ENCODE data around the gene CKS2. TPM values are rescaled to one million over a fixed set of nuclear protein-coding genes. Genes with fewer than 3 reads are reported as not detected.

CKS2 gene
- total and polyA plus RNA-seq, 2 of the 8 experiments (the other 6 are each of a cell fraction or from before 2014, with no cell fraction given) = 337 to 689 TPM

DNA sequence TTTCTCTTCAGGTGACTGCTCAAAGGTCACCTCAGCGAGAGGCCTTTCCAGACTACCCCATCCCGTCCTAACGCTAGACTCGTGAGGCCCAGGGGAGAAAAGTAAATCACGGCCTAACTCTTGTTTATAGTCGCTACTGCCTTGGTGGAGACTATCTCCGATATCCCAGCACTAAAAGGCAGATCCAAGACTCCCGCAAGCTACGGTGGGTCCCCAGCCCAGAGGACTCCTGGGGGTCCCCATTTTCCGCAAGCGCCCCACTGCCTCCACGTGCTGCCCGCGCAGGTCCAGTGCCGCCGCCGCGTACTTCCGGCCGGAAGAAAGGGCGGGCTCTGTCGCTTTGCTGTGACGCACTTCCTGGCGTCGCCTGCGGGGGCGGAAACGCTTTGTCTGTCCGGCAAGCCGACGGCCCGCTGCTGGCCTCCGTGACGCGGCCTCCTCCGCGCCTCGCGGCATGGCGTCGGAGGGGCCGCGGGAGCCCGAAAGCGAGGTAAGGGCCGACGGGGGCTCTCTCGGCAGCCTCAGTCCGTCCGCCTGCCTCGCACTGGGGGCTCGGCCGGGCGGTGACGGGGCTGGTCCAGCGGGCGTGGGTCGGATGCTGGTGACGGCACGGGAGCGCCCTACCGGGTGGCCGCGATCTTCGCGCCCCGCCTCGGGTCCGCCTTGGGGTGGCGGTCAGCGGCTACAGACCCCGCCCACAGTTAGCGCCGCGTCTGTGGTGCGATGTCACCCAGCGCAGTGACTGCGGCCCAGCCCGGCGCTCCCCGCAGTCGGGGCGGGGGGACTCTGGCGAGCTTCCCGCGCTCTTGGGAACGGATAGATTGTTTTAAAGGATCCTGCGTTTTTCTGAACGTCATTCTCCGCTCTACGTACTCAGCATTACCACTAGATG lies 7.4 kb downstream of the CKS2 start, which contains the start of gene SECISBP2:
Gene SECISBP2, plus strand, starts transcription at position 378 of the 892 bp plus-strand sequence. Its CDS starts 77 bp downstream, at position 455.
- H3K18ac ChIP-seq (ENCODE audit: extremely low read depth, low read length) = peak within 1 kb of the TSS; percentile 96; the same call in 1 of the 2 replicates
- H3K36me3 ChIP-seq (ENCODE audit: control insufficient read depth in 2 of 4, insufficient read depth in 4 of 4, low read length in 3 of 4) = peaks cover 6 to 55% (median 25%) of the 10 kb centered on the region in 4 experiments
- FAIRE-seq = no peak
- ChIA-PET CTCF (ENCODE audit: partially characterized antibody) (no interaction called here), POLR2A (ENCODE audit: partially characterized antibody) (interaction anchor here (0.5 to 3.3 kb wide), 14 partner anchors 8 to 981 kb away, joined by 3 to 33 read pairs (median 3); partner anchors contain the start of genes CKS2 and GADD45G)
- no peak within 1 kb of the TSS; the same call in 1 of the 2 replicates for H2BK12ac ChIP-seq (ENCODE audit: low read depth, low read length)
- peaks cover 0 to 8% (median 3%) of the 10 kb centered on the region in 4 experiments; a peak in 3 of 7 replicates for H3K4me1 ChIP-seq (replicated peaks in 1 of 4; ENCODE audit: control insufficient read depth in 3 of 4, insufficient read depth in 4 of 4, low read length in 3 of 4)
- H2AK5ac ChIP-seq (ENCODE audit: low read depth, low read length) = no peak within 1 kb of the TSS
- H3K4me3 ChIP-seq (ENCODE audit: extremely low read depth in 1 of 4, insufficient read depth in 2 of 4, low read depth in 3 of 4, low read length in 4 of 4) = peak within 1 kb of the TSS; percentile 69 to 84 (median 76)
- no peaks in the 10 kb centered on the region for H3K9me3 ChIP-seq (ENCODE audit: insufficient read depth in 2 of 2, low read depth in 1 of 2, low read length in 1 of 2)
- no peaks in the 10 kb centered on the region for H3K27me3 ChIP-seq (replicated peaks in 1 of 4; ENCODE audit: control insufficient read depth in 3 of 4, extremely low read depth in 1 of 4, insufficient read depth in 3 of 4, low read length in 3 of 4)
- no peak within 1 kb of the TSS for H2BK20ac ChIP-seq (ENCODE audit: low read length)
- peak within 1 kb of the TSS; percentile 80 for H3K4ac ChIP-seq (replicated peaks; ENCODE audit: insufficient read length, low read depth, low read length)
- no peaks in the 10 kb centered on the region; the same call in 1 of the 2 replicates for H3K23me2 ChIP-seq (ENCODE audit: low read depth, low read length)
- no peak within 1 kb of the TSS for H2AFZ ChIP-seq (ENCODE audit: low read length)
- no peak within 1 kb of the TSS for H2BK15ac ChIP-seq (ENCODE audit: low read length)
- H3K23ac ChIP-seq (ENCODE audit: insufficient read length) = no peak within 1 kb of the TSS
- H2BK5ac ChIP-seq (ENCODE audit: low read depth, low read length) = peak within 1 kb of the TSS; percentile 87
- H4K20me1 ChIP-seq (replicated peaks in 1 of 2; ENCODE audit: control insufficient read depth in 1 of 2, insufficient read depth in 2 of 2, low read length in 2 of 2) = peaks cover 7% of the 10 kb centered on the region in 2 experiments
- peak within 1 kb of the TSS; percentile 95 for H4K91ac ChIP-seq (replicated peaks; ENCODE audit: insufficient read length, low read length)
- H3K4me2 ChIP-seq (ENCODE audit: insufficient read depth in 1 of 2, low read depth in 2 of 2, low read length in 2 of 2) = peak within 1 kb of the TSS; percentile 64 to 79
- peak within 1 kb of the TSS; percentile 93 for H4K5ac ChIP-seq (ENCODE audit: insufficient read length, low read depth, low read length)
- 3% methylated on average over 80 of the region's 91 CpGs; no CpG with 5 or more reads in 1 of the 2 experiments for WGBS, 2 experiments (ENCODE audit: extremely low coverage in 1 of 2, insufficient coverage in 1 of 2, insufficient read length in 1 of 2, insufficient replicate concordance in 2 of 2, low coverage in 1 of 2, low lambda C conversion rate in 2 of 2, missing lambda C conversion rate in 1 of 2)
- no peak within 1 kb of the TSS for H2BK120ac ChIP-seq (replicated peaks; ENCODE audit: low read depth, low read length)
- DNase-seq (ENCODE audit: low read depth in 1 of 2, low spot score in 2 of 2) = peak; percentile 89 to 98
- H3K79me1 ChIP-seq (ENCODE audit: low read depth, low read length) = no peaks in the 10 kb centered on the region; the same call in 1 of the 2 replicates
- peak within 1 kb of the TSS; percentile 99 for H4K8ac ChIP-seq (ENCODE audit: extremely low read depth, insufficient read depth, low read length)
- H3K56ac ChIP-seq (replicated peaks; ENCODE audit: insufficient read length, low read depth, low read length) = peak within 1 kb of the TSS; percentile 59
- H3K79me2 ChIP-seq (ENCODE audit: control insufficient read depth in 1 of 2, insufficient read depth in 2 of 2, low read length in 2 of 2) = peaks cover 27 to 85% of the 10 kb centered on the region in 2 experiments
- H3K27ac ChIP-seq (ENCODE audit: low read depth, low read length) = peak within 1 kb of the TSS; percentile 99
- peak within 1 kb of the TSS; percentile 98 to 100 (median 98) for H3K9ac ChIP-seq (replicated peaks in 1 of 4; ENCODE audit: extremely low read depth in 1 of 4, low read depth in 3 of 4, low read length in 3 of 4)
- no peak within 1 kb of the TSS for H3K14ac ChIP-seq (ENCODE audit: insufficient read length)

Data from H1 (cell line).